ENCODE data around the gene DIAPH3.

Gene DIAPH3

DNA sequence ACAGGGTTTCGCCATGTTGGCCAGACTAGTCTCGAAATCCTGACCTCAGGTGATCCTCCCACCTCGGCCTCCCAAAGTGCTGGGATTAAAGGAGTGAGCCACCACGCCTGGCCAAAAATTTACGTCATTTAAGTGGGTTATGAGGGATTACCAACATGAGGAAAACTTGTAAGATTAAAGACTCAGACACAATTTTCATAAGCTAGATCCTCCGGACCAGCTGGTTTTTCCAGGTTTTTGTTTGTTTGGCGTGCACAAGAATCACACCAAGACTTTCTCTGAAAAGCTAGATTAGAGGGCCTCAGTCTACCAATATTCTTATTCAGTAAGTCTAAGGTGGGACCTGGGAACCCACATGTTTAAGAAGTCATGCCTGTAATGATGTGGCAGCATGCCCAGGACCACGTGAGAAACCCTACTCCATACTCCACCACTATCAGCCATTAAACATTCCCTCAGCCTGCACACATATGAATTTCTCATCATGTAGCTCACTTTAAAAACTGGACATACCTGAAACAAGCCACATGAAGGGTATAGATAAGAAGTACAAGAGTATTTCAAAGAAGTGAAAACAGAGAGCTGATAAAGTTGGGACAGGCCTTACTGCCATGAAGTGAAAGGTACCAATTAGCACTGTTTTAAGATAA is 25.7 kb downstream of the DIAPH3 start:
- Histone ChIP-seq H3K4me3 (ENCODE audit: low read length) (no peak overlapping the region), H3K79me2 (ENCODE audit: control insufficient read depth, low read length) (peaks cover 60% of the 10 kb centered on the region), H3K27ac (ENCODE audit: low read depth, low read length) (no peak overlapping the region), H3K36me3 (ENCODE audit: control insufficient read depth, low read length) (peaks cover 8% of the 10 kb centered on the region), H3F3A (ENCODE audit: control insufficient read depth, insufficient read depth) (no peaks in the 10 kb centered on the region), H3K4me2 (ENCODE audit: low read length) (no peak overlapping the region), H3K4me1 (ENCODE audit: control insufficient read depth, low read length) (no peaks in the 10 kb centered on the region), H3K27me3 (ENCODE audit: control insufficient read depth, low read length) (no peaks in the 10 kb centered on the region), H3K9me2 (replicated peaks; ENCODE audit: control insufficient read depth, low read length) (no peaks in the 10 kb centered on the region), H3K9me3 (ENCODE audit: control insufficient read depth, insufficient read depth, low read length) (no peaks in the 10 kb centered on the region), H4K20me1 (ENCODE audit: control insufficient read depth, insufficient read depth, low read depth, low read length) (no peaks in the 10 kb centered on the region)
- TF ChIP-seq CTCF (IDR thresholded peaks at IDR 0.05; ENCODE audit: low read depth, low read length, poor library complexity, severe bottlenecking) (no peak), EZH2phosphoT487 (IDR thresholded peaks at IDR 0.05; ENCODE audit: borderline replicate concordance, low read length) (no peak)

- Histone ChIP-seq H3K4me2 (ENCODE audit: low read length) (no peak overlapping the region), H3K9me3 (ENCODE audit: control insufficient read depth, insufficient read depth, low read length) (no peaks in the 10 kb centered on the region), H3K36me3 (ENCODE audit: control insufficient read depth, low read length) (peaks cover 24% of the 10 kb centered on the region), H4K20me1 (ENCODE audit: control insufficient read depth, insufficient read depth, low read depth, low read length) (no peaks in the 10 kb centered on the region), H3F3A (ENCODE audit: control insufficient read depth, insufficient read depth) (no peaks in the 10 kb centered on the region), H3K4me1 (ENCODE audit: control insufficient read depth, low read length) (no peaks in the 10 kb centered on the region), H3K27ac (ENCODE audit: low read depth, low read length) (no peak overlapping the region), H3K9me2 (replicated peaks; ENCODE audit: control insufficient read depth, low read length) (no peaks in the 10 kb centered on the region), H3K27me3 (ENCODE audit: control insufficient read depth, low read length) (no peaks in the 10 kb centered on the region), H3K79me2 (ENCODE audit: control insufficient read depth, low read length) (peaks cover 39% of the 10 kb centered on the region), H3K4me3 (ENCODE audit: low read length) (no peak overlapping the region)
- no peak for TF ChIP-seq EZH2phosphoT487 (IDR thresholded peaks at IDR 0.05; ENCODE audit: borderline replicate concordance, low read length)
- TF ChIP-seq CTCF (IDR thresholded peaks at IDR 0.05; ENCODE audit: low read depth, low read length, poor library complexity, severe bottlenecking) = no peak
Observed at GRCh38 chr13:60135344-60135743, 28.4 kb downstream of the DIAPH3 start.

DNA sequence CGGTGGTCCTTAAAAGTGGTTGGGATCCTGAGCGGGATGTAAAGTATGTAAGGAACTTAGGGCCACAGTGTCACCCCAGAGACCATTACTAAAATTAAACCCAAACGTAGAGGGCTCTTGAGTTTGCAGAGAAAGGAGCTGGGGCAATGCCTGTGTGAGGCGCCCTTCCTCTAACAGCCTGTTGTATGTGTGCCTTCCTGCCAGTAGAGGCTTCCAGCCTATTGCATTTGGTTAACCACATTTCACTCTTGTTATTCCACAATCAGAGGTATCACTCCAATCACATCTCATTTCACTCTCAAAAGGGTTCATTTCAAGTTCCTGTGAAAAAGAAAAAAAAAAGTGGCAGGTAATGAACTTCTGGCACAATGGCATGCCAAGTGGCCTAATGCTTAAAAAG is 29.4 kb downstream of the DIAPH3 start:
- H3K4me2 ChIP-seq (ENCODE audit: low read length) = no peak overlapping the region
- H3K4me1 ChIP-seq (ENCODE audit: control insufficient read depth, low read length) = no peaks in the 10 kb centered on the region
- no peaks in the 10 kb centered on the region for H3K9me3 ChIP-seq (ENCODE audit: control insufficient read depth, insufficient read depth, low read length)
- no peak for TF ChIP-seq EZH2phosphoT487 (IDR thresholded peaks at IDR 0.05; ENCODE audit: borderline replicate concordance, low read length)
- TF ChIP-seq CTCF (IDR thresholded peaks at IDR 0.05; ENCODE audit: low read depth, low read length, poor library complexity, severe bottlenecking) = no peak
- H4K20me1 ChIP-seq (ENCODE audit: control insufficient read depth, insufficient read depth, low read depth, low read length) = no peaks in the 10 kb centered on the region
- no peaks in the 10 kb centered on the region for H3K27me3 ChIP-seq (ENCODE audit: control insufficient read depth, low read length)
- H3F3A ChIP-seq (ENCODE audit: control insufficient read depth, insufficient read depth) = no peaks in the 10 kb centered on the region
- H3K27ac ChIP-seq (ENCODE audit: low read depth, low read length) = no peak overlapping the region
- H3K79me2 ChIP-seq (ENCODE audit: control insufficient read depth, low read length) = peaks cover 29% of the 10 kb centered on the region
- H3K9me2 ChIP-seq (replicated peaks; ENCODE audit: control insufficient read depth, low read length) = no peaks in the 10 kb centered on the region
- H3K36me3 ChIP-seq (ENCODE audit: control insufficient read depth, low read length) = peaks cover 24% of the 10 kb centered on the region
- no peak overlapping the region for H3K4me3 ChIP-seq (ENCODE audit: low read length)

Data from DOHH2 (cell line).